HEK293 (cell line): ENCODE measurements around the gene ZNF217.

Source experiments
- GLIS1 ChIP-seq: fragments of 450-650 bp; formaldehyde crosslinking; IDR thresholded peaks from 2 replicates; pipeline ENCODE4 v1.5.1; 2016; ENCODE audit warnings: missing biosample characterization, missing genetic modification characterization
- IKZF3 ChIP-seq: fragments of 450-650 bp; IDR thresholded peaks from 2 replicates; pipeline ENCODE4 v1.5.0; 2018; ENCODE audit warnings: missing biosample characterization, mild to moderate bottlenecking, missing genetic modification characterization, moderate library complexity
- KLF1 ChIP-seq: fragments of 450-650 bp; formaldehyde crosslinking; IDR thresholded peaks from 2 replicates; pipeline ENCODE4 v1.5.1; 2016; ENCODE audit warnings: missing biosample characterization, missing genetic modification characterization
- OSR2 ChIP-seq: fragments of 450-650 bp; formaldehyde crosslinking; IDR thresholded peaks from 2 replicates; pipeline ENCODE4 v1.5.1; 2016; ENCODE audit warnings: missing biosample characterization, missing genetic modification characterization
- PRDM10 ChIP-seq: fragments of 450-650 bp; formaldehyde crosslinking; IDR thresholded peaks from 2 replicates; pipeline ENCODE4 v1.5.1; 2016; ENCODE audit warnings: missing biosample characterization, missing genetic modification characterization
- REPIN1 ChIP-seq: fragments of 450-650 bp; formaldehyde crosslinking; IDR thresholded peaks from 2 replicates; pipeline ENCODE4 v1.5.1; 2017; ENCODE audit warnings: missing biosample characterization, missing genetic modification characterization, low read depth
- ZBTB10 ChIP-seq: fragments of 450-650 bp; formaldehyde crosslinking; IDR thresholded peaks from 2 replicates; pipeline ENCODE4 v1.5.1; 2016; ENCODE audit warnings: missing biosample characterization, missing genetic modification characterization
- ZBTB20 ChIP-seq: fragments of 450-650 bp; formaldehyde crosslinking; IDR thresholded peaks from 2 replicates; pipeline ENCODE4 v1.5.1; 2016; ENCODE audit warnings: missing biosample characterization, missing genetic modification characterization
- ZFP37 ChIP-seq: fragments of 450-650 bp; formaldehyde crosslinking; IDR thresholded peaks from 2 replicates; pipeline ENCODE4 v1.5.1; 2016; ENCODE audit warnings: missing biosample characterization, missing genetic modification characterization
- ZNF10 ChIP-seq: fragments of 450-650 bp; formaldehyde crosslinking; IDR thresholded peaks from 2 replicates; pipeline ENCODE4 v1.5.1; 2017; ENCODE audit warnings: missing biosample characterization, missing genetic modification characterization
- ZNF121 ChIP-seq: fragments of 450-650 bp; formaldehyde crosslinking; IDR thresholded peaks from 2 replicates; pipeline ENCODE4 v1.5.1; 2016; ENCODE audit warnings: missing biosample characterization, missing genetic modification characterization
- ZNF132 ChIP-seq: fragments of 450-650 bp; formaldehyde crosslinking; IDR thresholded peaks from 2 replicates; pipeline ENCODE4 v1.5.1; 2017; ENCODE audit warnings: missing biosample characterization, missing genetic modification characterization, borderline replicate concordance
- ZNF16 ChIP-seq: fragments of 450-650 bp; formaldehyde crosslinking; IDR thresholded peaks from 2 replicates; pipeline ENCODE4 v1.5.1; 2016; ENCODE audit warnings: low read depth, missing biosample characterization, missing genetic modification characterization
- ZNF19 ChIP-seq: fragments of 450-650 bp; formaldehyde crosslinking; IDR thresholded peaks from 2 replicates; pipeline ENCODE4; 2016; ENCODE audit warnings: missing biosample characterization, missing genetic modification characterization, low read depth
- ZNF211 ChIP-seq: fragments of 450-650 bp; formaldehyde crosslinking; IDR thresholded peaks from 2 replicates; pipeline ENCODE4 v1.5.1; 2016; ENCODE audit warnings: low read depth, missing biosample characterization, missing genetic modification characterization
- ZNF280C ChIP-seq: fragments of 450-650 bp; formaldehyde crosslinking; IDR thresholded peaks from 2 replicates; pipeline ENCODE4 v1.5.1; 2016; ENCODE audit warnings: missing biosample characterization, missing genetic modification characterization
- ZNF292 ChIP-seq: fragments of 450-650 bp; formaldehyde crosslinking; IDR thresholded peaks from 2 replicates; pipeline ENCODE4 v1.5.1; 2016; ENCODE audit warnings: low read depth, missing biosample characterization, missing genetic modification characterization, borderline replicate concordance
- ZNF366 ChIP-seq: fragments of 450-650 bp; formaldehyde crosslinking; conservative IDR thresholded peaks from 2 replicates; pipeline ENCODE4 v1.5.1; 2016; ENCODE audit warnings: missing biosample characterization, missing genetic modification characterization
- ZNF391 ChIP-seq: fragments of 450-650 bp; formaldehyde crosslinking; IDR thresholded peaks from 2 replicates; pipeline ENCODE4 v1.5.1; 2016; ENCODE audit warnings: low read depth, missing biosample characterization, missing genetic modification characterization, borderline replicate concordance
- ZNF449 ChIP-seq: fragments of 450-650 bp; formaldehyde crosslinking; IDR thresholded peaks from 2 replicates; pipeline ENCODE4 v1.5.1; 2017; ENCODE audit warnings: missing biosample characterization, mild to moderate bottlenecking, missing genetic modification characterization, moderate library complexity
- ZNF501 ChIP-seq: fragments of 450-650 bp; formaldehyde crosslinking; IDR thresholded peaks from 2 replicates; pipeline ENCODE4 v1.5.1; 2016; ENCODE audit warnings: missing biosample characterization, missing genetic modification characterization
- ZNF558 ChIP-seq: fragments of 450-650 bp; formaldehyde crosslinking; IDR thresholded peaks from 2 replicates; pipeline ENCODE4 v1.5.1; 2016; ENCODE audit warnings: missing biosample characterization, missing genetic modification characterization
- ZNF560 ChIP-seq: fragments of 450-650 bp; formaldehyde crosslinking; IDR thresholded peaks from 2 replicates; pipeline ENCODE4 v1.5.1; 2017; ENCODE audit warnings: missing biosample characterization, missing genetic modification characterization, borderline replicate concordance
- ZNF561 ChIP-seq: fragments of 450-650 bp; IDR thresholded peaks from 2 replicates; pipeline ENCODE4 v1.5.1; 2018; ENCODE audit warnings: missing biosample characterization, missing genetic modification characterization, borderline replicate concordance
- ZNF600 ChIP-seq: fragments of 450-650 bp; formaldehyde crosslinking; IDR thresholded peaks from 2 replicates; pipeline ENCODE4 v1.5.1; 2016; ENCODE audit warnings: missing biosample characterization, missing genetic modification characterization
- ZNF664 ChIP-seq: fragments of 450-650 bp; formaldehyde crosslinking; IDR thresholded peaks from 2 replicates; pipeline ENCODE4 v1.5.1; 2016; ENCODE audit warnings: missing biosample characterization, missing genetic modification characterization
- ZNF677 ChIP-seq: fragments of 450-650 bp; IDR thresholded peaks from 2 replicates; pipeline ENCODE4 v1.5.0; 2018; ENCODE audit warnings: missing biosample characterization, mild to moderate bottlenecking, missing genetic modification characterization, moderate library complexity
- ZNF785 ChIP-seq: fragments of 450-650 bp; formaldehyde crosslinking; IDR thresholded peaks from 2 replicates; pipeline ENCODE4 v1.5.1; 2016; ENCODE audit warnings: missing biosample characterization, missing genetic modification characterization
- ZSCAN23 ChIP-seq: fragments of 450-650 bp; formaldehyde crosslinking; IDR thresholded peaks from 2 replicates; pipeline ENCODE4 v1.5.1; 2016; ENCODE audit warnings: missing biosample characterization, missing genetic modification characterization

The ZNF217 gene

GRCh38 chr20:53623454-53624211, 30.0 kb upstream of the ZNF217 start (continued):
- TF ChIP-seq PRDM10 (no peak; the same call in 1 of the 2 replicates), ZNF16 (tag by site-specific recombination) (no peak), ZNF121 (tag by site-specific recombination) (no peak), ZNF366 (peak; percentile 57), REPIN1 (no peak), ZNF677 (tag by site-specific recombination) (no peak), ZBTB20 (tag by site-specific recombination) (no peak), OSR2 (no peak), ZFP37 (no peak), ZNF600 (tag by site-specific recombination) (0 out of 2 replicates have a peak, but pooled peaks have one; percentile 29), ZNF560 (tag by site-specific recombination) (no peak), ZNF280C (tag by site-specific recombination) (no peak), ZNF211 (no peak), ZNF664 (tag by site-specific recombination) (peak; percentile 69; the same call in 1 of the 2 replicates), ZSCAN23 (no peak), GLIS1 (tag by site-specific recombination) (no peak), KLF1 (tag by site-specific recombination) (no peak), ZNF449 (tag by site-specific recombination) (no peak), ZNF558 (no peak), ZNF292 (no peak), ZNF19 (tag by site-specific recombination) (no peak), ZNF132 (no peak), ZNF501 (tag by site-specific recombination) (no peak), ZNF561 (tag by site-specific recombination) (peak; percentile 90), ZBTB10 (tag by site-specific recombination) (no peak), ZNF10 (no peak; the same call in 1 of the 2 replicates), ZNF391 (tag by site-specific recombination) (no peak), IKZF3 (tag by site-specific recombination) (peak; percentile 19; the same call in 1 of the 2 replicates), ZNF785 (no peak)
